Activated B cell treated with CpG ODN at 0.5 μM for 24 hours (primary cell): ENCODE results near the gene TMEM209. TPM values are rescaled to one million over a fixed set of nuclear protein-coding genes. Genes with fewer than 3 reads are reported as not detected.
A peak's percentile ranks its signal among the peaks of the same experiment; 100 is the strongest.

Experiments
- ATAC-seq: fragments of 200-7000 bp; cut with Tn5 transposase; one replicate; pipeline ENCODE4 v1.10.0; 2021; ENCODE audit warnings: low read depth, mild to moderate bottlenecking, moderate library complexity
- CTCF ChIA-PET: fragments of 350-600 bp; sonication (Branson Sonifier 250); formaldehyde crosslinking; loops from one replicate; lab custom pipeline; 2021; ENCODE audit warnings: antibody characterized with exemption; lab: Charles Lee
- POLR2A ChIA-PET: fragments of 350-600 bp; sonication (Branson Sonifier 250); formaldehyde crosslinking; loops from one replicate; lab custom pipeline; 2021; ENCODE audit warnings: antibody characterized with exemption; lab: Charles Lee
- DNase-seq: peaks from one replicate; pipeline ENCODE4 v3.0.0; 2022
- H3K27ac Mint-ChIP-seq: one replicate; pipeline ENCODE4 v1.8.0; 2020; ENCODE audit warnings: mixed read lengths
- H3K27me3 Mint-ChIP-seq: one replicate; pipeline ENCODE4 v1.8.0; 2021; ENCODE audit warnings: mixed read lengths
- H3K36me3 Mint-ChIP-seq: one replicate; pipeline ENCODE4 v1.8.0; 2021; ENCODE audit warnings: low read depth, mixed read lengths
- H3K4me1 Mint-ChIP-seq: one replicate; pipeline ENCODE4 v1.8.0; 2021; ENCODE audit warnings: mixed read lengths
- H3K4me3 Mint-ChIP-seq: one replicate; pipeline ENCODE4 v1.8.0; 2020; ENCODE audit warnings: mild to moderate bottlenecking, mixed read lengths
- H3K9me3 Mint-ChIP-seq: one replicate; pipeline ENCODE4 v1.8.0; 2020; ENCODE audit warnings: mixed read lengths
- CTCF ChIP-seq: fragments of 200-600 bp; IDR thresholded peaks from one replicate; pipeline ENCODE4 v1.8.0; 2022; ENCODE audit warnings: antibody characterized with exemption, mild to moderate bottlenecking
- intact Hi-C: fragments of 100-400 bp; cut with micrococcal nuclease; formaldehyde crosslinking; loops from one replicate; pipeline ENCODE4 v1.15.1; 2024
- total RNA-seq: library from RNA; stranded (reverse); gene quantifications from 2 replicates; pipeline ENCODE4 v1.2.3, GENCODE V29; 2022

TMEM209 gene
- total RNA-seq, 1 donor from 2014 or later, result 32.6 TPM

GRCh38 chr7:130151591-130152492 lies 53.4 kb downstream of the TMEM209 start:
- H3K9me3 Mint-ChIP-seq, result peaks cover 2% of the 10 kb centered on the region
- H3K27me3 Mint-ChIP-seq, result no peaks in the 10 kb centered on the region
- H3K27ac Mint-ChIP-seq, result no peak overlapping the region
- intact Hi-C loops, result no loop called here
- TF ChIP-seq CTCF, result no peak
- ATAC-seq, result no peak
- DNase-seq, result no peak
- H3K4me1 Mint-ChIP-seq, result peaks cover 37% of the 10 kb centered on the region
- no peak overlapping the region for H3K4me3 Mint-ChIP-seq
- no peaks in the 10 kb centered on the region for H3K36me3 Mint-ChIP-seq
- CTCF ChIA-PET, result no interaction called here
- POLR2A ChIA-PET, result interaction anchor here (0.6 to 3.4 kb wide), 4 partner anchors 8 to 685 kb away, joined by 3 to 17 read pairs (median 9); partner anchors contain the start of gene TMEM209

GRCh38 chr7:130150587-130150986 lies 54.6 kb downstream of the TMEM209 start:
- H3K4me3 Mint-ChIP-seq, result peak overlapping the region; percentile 60
- intact Hi-C loops, result loop anchor here (1.0 kb wide), 3 partner anchors 9 to 80 kb away; partner anchors contain the start of genes KLHDC10 and TMEM209
- H3K4me1 Mint-ChIP-seq, result peaks cover 45% of the 10 kb centered on the region
- no peak for DNase-seq
- no peaks in the 10 kb centered on the region for H3K27me3 Mint-ChIP-seq
- peak; percentile 47 for ATAC-seq
- H3K36me3 Mint-ChIP-seq, result no peaks in the 10 kb centered on the region
- CTCF ChIA-PET, result no interaction called here
- POLR2A ChIA-PET, result interaction anchor here (0.7 to 3.4 kb wide), 10 partner anchors 9 to 878 kb away, joined by 3 to 17 read pairs (median 4); partner anchors contain the start of gene TMEM209
- H3K9me3 Mint-ChIP-seq, result no peaks in the 10 kb centered on the region
- no peak for TF ChIP-seq CTCF
- H3K27ac Mint-ChIP-seq, result peak overlapping the region; percentile 77

GRCh38 chr7:130149281-130150139 lies 55.7 kb downstream of the TMEM209 start:
- H3K9me3 Mint-ChIP-seq, result no peaks in the 10 kb centered on the region
- peak; percentile 80 for ATAC-seq
- no peaks in the 10 kb centered on the region for H3K36me3 Mint-ChIP-seq
- DNase-seq, result no peak
- no peak for TF ChIP-seq CTCF
- CTCF ChIA-PET, result interaction anchor here (0.5 kb wide), 1 partner anchor 890 kb away, joined by 3 read pairs; no protein-coding TSS in a partner anchor
- peaks cover 51% of the 10 kb centered on the region for H3K4me1 Mint-ChIP-seq
- no peaks in the 10 kb centered on the region for H3K27me3 Mint-ChIP-seq
- peak overlapping the region; percentile 46 for H3K4me3 Mint-ChIP-seq
- intact Hi-C loops, result loop anchor here (1.0 kb wide), 3 partner anchors 8 to 79 kb away; partner anchors contain the start of genes KLHDC10 and TMEM209
- POLR2A ChIA-PET, result interaction anchor here (0.7 to 3.4 kb wide), 5 partner anchors 8 to 323 kb away, joined by 3 to 17 read pairs (median 8); partner anchors contain the start of gene TMEM209
- peak overlapping the region; percentile 77 for H3K27ac Mint-ChIP-seq

GRCh38 chr7:130148561-130148960 lies 56.6 kb downstream of the TMEM209 start:
- Mint-ChIP-seq H3K4me1 (peaks cover 48% of the 10 kb centered on the region), H3K27ac (peak overlapping the region; percentile 77), H3K36me3 (no peaks in the 10 kb centered on the region), H3K27me3 (no peaks in the 10 kb centered on the region), H3K4me3 (no peak overlapping the region), H3K9me3 (no peaks in the 10 kb centered on the region)
- ATAC-seq, result no peak
- intact Hi-C loops, result no loop called here
- CTCF ChIA-PET, result interaction anchor here (0.5 kb wide), 1 partner anchor 889 kb away, joined by 3 read pairs; no protein-coding TSS in a partner anchor
- no peak for TF ChIP-seq CTCF
- POLR2A ChIA-PET, result interaction anchor here (0.7 to 3.4 kb wide), 3 partner anchors 8 to 324 kb away, joined by 3 to 17 read pairs (median 3); partner anchors contain the start of gene TMEM209
- no peak for DNase-seq
